ENCODE results near the gene DDR2.

The DDR2 gene

DNA sequence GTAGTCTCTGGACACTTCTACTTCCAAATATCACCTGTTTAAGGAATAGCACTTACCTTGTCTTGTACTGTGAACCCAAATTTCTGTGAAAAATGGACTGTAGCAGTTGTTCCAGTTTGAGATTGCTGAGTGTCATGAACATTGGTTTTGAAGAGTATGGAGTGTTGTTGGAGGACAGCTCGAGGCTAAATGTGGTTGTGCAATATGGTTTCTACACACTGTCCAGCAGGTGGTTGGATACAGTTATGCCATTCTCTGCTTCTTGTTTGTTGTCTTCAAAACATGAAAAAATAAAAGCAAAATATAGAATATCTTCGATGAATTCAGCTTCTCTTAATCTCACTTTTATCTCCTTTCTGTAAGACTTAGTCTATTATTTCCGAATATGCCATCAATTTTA lies 67.1 kb downstream of the DDR2 start:
- no peak for DNase-seq (ENCODE audit: low read depth)

DNA sequence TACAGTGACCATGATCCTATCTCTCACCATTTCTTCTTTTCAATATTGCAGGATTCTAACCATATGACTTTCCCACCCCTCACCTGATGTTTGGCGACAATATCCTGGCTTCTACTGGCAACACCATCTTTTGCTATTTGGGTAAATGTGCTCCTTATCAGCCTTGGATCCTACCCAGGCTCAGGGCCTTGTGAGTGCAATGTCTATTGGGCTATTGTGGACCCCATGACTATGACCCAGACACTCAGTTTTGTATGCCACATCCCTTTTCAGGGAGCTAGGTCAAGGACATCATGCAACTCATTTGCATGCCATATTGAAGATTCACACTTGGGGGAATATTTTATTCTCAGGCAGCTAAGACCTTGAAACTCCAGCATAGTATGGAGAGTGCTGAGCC lies 67.9 kb downstream of the DDR2 start:
- DNase-seq (ENCODE audit: low read depth): no peak

DNA sequence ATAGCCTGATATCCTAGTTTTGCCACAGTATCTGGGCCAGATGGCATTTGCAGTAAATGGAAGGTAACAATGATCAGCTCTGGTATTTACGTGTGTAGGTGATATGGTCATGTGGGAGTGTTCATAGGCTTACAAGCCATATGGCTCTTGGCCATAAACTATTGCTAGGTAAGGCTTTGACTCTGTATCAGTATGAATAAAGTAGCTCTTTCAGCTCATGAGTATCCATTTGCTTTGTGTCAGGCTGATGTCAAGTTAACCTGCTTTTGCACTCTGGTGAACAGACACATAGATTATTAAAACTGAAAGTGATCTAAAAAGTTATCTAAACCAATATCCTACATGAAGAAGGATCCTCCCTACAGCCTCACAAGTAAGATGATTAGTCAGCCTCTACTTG lies 69.0 kb downstream of the DDR2 start:
- no peak for DNase-seq (ENCODE audit: low read depth)

DNA sequence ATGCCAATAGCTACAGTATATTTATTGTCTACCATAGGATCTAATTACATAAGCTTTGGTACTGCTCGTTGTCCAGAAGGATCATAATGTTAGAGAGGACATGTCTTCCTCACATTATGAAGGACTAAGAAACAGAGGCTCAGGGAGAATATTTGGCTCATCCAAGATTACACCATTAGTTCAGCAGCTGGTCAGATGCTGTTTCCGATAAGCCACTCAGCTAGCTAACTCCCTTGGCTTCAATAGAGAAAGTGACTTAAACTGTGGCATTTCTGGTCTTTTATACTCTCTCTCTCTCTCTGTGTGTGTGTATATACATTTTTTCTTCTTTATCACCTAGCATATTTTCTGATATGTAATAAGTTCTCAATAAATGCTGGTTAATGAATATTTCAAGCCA lies 70.4 kb downstream of the DDR2 start:
- no peak for DNase-seq (ENCODE audit: low read depth)

DNA sequence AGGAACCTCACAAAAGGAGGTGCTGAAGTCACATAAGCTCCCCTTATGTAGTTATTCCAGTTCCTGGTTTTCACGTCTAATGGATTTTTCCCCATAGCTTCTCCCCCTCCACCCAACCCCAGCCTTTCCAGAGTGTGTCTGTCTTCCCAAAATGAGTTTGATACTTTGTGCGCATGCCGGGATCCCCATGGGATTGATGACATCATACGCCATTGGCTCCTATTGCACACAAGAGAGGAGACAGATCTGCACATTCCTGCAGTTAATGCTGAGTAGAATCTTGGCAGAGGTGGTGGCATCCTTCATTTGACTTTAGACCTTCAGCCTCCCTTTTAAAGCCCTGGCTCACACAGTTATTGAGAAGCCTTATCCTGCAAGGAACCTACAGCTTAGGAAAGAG lies 71.4 kb downstream of the DDR2 start:
- peak; percentile 71 for DNase-seq (ENCODE audit: low read depth)

DNA sequence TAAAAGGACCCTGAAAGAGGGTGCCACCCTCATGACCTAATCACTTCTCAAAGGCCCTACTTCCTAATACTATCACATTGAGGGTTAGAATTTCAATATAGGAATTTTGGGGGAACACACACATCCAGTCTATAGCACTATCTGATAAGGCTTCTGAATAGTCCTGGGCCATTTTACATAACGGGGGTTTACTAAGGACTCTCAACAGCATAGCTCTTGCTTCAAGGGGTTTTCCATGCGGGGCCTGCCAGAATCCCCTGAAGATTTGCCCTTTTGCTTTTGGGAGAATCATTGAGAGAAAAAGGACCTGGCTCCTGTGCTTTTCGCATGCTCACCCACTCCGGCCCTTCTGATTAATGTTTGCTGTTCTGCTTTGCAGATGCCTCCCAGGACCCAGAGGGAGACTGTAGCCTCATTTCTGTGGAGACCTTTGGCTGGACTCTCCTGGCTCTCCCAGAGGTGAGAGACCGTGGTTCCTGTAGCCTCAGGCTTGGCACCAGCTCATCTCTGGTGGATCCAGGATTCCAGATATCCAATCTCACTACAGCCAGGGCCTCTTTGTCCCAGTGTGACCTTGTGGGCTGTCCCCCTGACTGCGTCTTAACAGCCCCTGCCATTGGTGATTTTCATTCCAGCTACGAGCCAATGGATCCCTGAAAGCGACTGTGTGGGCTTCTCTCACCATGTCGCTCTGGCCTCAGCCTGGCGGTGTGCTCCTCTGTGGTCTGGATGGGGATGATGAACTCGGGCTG lies 72.6 kb downstream of the DDR2 start:
- DNase-seq (ENCODE audit: low read depth): no peak

DNA sequence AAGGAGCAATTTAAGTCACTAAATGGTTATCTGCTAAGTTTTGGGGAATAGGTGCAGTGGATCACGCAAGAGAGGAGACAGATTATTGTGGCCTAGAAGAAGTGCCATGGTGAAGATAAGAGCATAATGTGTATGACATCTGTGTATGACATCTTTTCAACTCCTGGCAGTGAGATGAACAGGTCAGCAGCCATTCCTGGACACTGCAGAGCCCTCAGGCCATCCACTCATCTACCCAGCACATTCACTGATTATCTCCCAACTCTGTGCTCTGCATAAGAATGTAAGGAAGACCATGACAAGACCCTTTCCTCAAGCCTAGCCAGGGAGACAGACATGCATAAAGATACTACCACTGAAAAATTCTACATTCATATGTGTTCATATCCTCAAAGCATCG lies 73.7 kb downstream of the DDR2 start:
- DNase-seq (ENCODE audit: low read depth): no peak

DNA sequence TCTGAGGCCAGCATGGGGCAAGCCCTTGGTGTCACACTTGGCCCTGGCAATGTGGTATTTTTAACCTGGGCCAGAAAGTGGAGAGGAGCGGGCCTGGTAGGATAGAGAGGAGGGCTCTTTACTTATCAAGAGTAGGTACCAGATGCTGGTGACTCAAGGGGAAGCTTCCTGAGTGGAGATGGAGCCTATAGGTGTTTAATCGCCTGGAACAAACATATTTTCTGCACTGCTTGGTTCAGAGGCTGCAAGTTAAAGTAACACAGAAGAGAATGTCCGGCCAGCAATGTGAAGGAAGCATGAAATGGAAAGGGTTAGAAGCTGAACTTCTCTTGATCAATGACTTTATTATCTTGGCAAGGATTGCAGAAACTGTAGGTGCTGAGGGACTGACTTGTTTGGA lies 74.3 kb downstream of the DDR2 start:
- DNase-seq (ENCODE audit: low read depth): no peak

DNA sequence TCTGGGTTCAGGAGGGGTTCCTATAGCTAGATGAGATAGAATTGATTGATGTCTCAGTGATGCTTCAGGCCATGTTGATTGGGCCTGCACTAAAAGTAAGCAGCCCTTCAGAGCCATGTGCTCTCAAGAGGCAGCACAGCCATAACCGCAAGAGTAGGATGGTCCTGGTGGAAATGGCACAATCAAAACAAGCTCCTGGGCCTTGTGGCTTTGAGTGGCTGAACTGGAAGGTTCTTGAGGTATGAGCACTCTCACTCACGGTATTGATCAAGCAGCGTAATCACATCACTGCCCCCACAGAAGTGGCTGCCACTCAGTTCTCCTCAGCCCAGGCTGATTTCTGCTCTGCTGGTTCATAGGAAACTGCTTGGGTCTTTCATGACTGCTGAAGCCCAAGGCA lies 76.0 kb downstream of the DDR2 start:
- no peak for DNase-seq (ENCODE audit: low read depth)

DNA sequence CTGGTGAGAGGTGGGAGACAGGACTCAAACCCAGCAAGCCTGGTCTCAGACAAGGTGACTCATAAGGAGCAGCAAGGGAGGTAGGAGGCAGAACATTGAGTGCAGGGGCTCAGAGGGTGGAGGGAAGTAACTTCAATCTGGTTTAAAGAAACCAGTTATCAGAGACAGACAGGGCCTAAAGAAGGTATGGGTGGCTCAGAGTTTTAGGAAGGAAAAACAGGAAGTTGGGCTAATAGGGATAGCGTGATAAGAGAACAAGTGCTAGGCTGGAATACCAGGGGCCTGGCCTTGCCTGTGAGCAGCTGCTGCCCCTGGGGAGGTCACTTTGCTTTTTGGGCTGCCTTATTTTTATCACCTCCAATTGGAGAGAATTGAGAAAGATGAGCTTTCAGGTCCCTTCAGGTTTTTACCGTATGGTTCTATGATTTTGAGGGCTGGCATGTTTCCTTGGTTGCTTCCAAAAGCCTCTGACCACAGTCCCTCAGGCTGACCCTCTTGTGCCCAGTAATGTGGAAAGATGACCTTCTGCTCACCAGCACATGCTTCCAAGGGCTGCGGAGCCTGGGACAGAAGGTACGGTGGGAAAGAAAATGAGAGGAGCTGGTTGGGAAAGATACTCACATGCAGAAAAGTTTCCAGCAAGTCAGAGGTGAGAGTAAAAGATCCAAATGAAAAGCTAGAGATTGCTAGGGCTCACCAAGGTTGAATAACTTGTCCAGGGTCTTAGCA lies 77.0 kb downstream of the DDR2 start:
- DNase-seq (ENCODE audit: low read depth): no peak

DNA sequence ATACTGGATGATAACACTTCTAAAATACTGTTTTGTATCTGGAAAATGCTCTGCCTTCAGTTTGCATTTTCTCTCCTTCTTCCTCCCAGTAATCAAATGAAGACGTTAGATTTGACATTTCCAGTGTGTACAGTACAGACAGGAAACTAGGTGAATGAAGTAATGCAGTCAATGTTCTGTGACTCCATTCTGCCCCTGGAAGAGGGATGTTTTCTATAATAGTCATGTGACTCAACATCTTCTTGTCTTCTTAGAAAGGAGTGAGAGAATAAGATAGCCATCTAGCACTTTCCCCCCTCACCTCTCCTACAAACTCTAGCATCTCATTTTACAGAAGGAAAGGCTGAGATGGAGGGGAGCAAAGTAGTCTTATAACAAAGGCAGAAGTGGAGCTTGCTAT lies 77.6 kb downstream of the DDR2 start:
- DNase-seq (ENCODE audit: low read depth): no peak

DNA sequence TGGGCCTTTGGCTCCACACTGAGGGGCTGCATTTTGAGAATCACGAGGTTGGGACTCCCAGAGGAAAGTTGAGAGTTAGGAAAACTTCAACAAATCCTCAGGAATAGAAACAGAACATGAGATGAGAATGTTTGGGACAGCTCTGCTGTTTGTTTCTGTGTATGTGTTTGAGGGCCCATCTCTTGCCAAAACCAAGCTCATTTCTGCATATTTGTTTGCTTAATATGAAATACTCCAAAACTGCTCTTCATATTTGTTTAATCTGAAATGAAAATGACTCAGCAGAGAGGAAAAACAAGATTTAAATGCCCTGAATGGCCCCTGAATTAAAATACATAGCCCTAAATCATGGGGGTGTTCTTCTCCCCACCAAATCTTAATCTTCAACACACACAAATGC lies 78.1 kb downstream of the DDR2 start:
- no peak for DNase-seq (ENCODE audit: low read depth)

DNA sequence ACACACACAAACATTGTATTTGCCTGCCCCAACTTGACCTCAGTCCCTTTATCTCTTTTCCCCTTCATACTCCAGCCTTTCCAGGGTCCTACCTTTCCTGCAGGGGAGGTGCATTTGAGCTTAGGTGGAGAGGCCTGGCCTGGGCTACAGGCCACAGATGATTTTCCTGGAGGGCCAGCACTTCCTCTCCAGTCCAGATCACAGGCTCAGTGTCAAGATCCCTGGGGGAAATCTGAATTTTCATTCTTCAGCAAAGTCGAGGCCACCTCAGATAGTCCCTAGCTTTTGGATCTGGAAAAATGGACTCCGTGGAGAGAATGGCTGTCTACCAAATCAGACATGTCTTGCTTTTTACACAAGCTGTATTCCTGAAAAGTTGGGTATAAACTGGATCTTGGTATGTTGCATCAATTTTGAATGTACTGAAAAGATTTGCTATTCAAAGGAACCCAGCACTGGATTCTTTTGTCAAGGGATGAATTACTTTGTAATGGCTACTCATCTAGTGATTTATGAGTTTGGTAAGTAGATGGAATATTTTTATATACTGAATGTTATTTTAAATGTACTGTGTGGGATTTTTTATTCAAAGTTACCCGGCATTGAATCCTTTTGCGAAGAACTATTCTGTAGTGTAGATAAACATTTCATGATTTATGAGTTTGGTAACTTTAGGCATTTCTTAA lies 78.7 kb downstream of the DDR2 start:
- no peak for DNase-seq (ENCODE audit: low read depth)

DNA sequence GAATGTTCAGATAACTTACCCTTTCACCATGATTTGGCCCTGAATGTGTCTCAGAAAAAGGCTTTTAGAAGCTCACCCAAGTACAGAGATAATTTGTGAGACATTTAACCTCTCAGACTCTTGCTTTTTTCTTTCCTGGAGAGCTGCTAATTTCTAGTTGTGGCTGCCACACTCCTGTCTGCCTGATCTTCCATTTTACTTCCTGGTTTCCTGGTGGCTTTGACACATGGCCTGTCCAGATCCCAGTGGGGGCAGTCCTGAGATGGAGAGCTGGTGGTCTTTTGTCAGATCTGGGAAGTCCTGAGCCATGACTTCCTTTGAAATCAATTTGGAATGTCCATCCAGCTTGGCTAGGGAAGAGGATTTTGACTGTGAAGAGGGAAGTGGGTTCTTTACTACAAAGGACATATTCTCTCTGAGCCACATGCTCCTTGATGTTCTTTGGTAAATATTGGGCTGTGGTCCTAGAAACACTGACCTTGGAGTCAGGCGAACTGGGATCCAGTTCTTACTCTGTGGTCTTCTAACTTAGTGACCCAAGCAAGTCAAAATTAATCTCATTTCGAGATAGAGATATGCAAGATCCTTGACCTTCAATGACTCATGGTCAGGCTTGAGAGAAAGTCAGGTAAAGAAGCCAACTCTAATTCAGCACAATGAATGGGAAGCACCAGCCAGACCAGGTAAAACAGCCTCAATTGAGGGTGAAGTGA lies 80.2 kb downstream of the DDR2 start:
- DNase-seq (ENCODE audit: low read depth): no peak

DNA sequence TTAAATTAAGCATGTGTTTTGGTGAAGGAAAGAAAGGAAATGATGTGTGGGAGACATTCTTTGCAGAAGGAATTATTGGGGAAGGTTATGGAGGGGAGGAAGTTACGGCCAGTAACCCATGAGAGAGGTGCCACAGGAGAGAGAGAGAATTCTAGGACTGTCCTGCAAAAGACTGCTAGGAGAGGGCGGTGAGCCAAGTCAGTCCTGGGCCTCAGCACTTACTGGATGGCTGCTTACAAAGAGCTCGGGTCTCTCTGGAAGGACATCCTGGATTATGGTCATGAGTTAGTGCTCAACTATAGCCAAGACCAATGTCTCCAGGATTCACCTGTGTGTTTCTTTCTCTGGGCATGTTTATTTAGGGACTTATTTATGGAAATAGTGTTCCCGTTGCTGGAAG lies 83.9 kb downstream of the DDR2 start:
- DNase-seq (ENCODE audit: low read depth): no peak

DNA sequence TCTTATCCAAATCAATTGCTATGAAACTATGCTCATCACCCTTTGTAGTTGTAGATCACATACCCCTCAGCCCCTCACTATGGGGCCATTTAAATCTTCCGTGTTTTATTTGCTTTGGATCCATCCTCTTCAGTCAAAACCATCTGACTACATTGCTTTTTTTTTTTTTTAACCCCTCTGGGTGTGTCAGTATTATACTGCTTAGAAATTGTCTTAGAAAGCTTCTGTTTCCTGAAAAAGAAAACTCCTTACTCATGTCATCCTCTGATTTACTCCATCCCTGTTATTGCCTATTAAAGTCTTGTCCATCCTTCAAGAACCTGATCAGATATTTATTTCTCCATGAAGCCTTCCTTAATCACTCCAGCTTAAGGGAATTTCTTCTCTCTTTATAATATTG lies 84.3 kb downstream of the DDR2 start:
- no peak for DNase-seq (ENCODE audit: low read depth)

DNA sequence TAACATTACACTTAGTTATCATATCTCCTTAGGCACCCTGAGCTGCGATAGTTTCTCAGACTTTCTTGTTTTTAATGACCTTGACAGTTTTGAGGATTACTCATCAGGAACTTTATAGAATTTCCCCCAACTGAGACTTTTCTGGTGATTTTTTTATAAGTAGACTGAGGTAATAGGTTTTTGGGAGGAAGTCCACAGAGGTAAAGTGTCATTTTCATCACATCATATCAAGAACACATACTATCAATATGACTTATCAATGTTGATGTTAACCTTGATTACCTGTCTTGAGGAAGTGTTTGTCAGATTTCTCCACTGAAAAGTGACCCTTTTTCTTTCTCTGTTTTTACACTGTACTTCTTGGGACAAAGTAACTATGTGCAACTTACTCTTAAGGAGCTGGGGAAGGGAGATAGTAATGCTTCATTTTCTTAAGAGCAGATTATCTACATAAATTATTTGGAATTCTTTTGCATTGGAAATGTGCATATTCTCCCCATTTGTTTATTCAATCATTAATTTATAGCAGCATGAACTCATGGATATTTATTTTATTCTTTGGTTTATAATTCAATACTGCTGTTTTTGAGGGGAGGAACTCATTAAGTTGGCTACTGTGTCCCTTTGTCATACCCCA lies 85.4 kb downstream of the DDR2 start:
- DNase-seq (ENCODE audit: low read depth): no peak

DNA sequence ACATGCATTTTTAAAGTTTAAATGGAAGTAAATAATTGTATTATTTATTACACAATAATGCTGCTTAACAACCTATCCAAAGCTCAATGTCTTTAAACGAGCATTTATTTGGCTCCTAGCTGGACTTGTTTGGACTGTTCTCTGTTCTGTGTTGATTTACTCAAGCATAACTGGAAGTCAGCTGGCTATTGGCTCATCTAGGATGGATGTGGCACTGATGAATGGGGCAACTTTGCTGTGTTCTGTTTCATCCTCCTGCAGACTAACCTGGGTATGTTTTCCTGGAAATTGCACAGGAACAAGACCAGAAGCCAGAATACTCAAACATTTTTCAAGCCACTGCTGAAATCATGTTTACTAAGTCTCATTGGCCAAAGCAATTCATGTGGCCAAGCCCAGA lies 87.4 kb downstream of the DDR2 start:
- no peak for DNase-seq (ENCODE audit: low read depth)

DNA sequence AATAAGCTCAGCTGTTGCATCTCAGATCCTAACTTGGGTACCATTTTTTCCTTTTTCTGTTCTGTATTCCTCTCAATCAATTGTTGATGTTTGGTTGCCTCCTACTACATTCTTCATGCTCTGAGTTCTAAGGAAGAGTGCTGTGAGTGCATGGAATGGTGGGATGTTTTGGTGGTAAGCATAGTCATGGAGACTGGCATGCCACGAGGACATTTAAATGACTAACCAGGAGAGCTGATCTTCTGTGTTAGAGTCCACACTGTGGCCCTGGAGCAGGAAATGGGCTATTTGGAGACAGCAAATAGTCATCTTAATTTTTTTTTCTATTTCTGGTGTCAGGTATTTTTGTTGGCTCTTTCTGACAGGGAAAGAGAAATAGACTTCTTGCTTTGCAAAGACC lies 88.7 kb downstream of the DDR2 start:
- DNase-seq (ENCODE audit: low read depth): peak; percentile 50

DNA sequence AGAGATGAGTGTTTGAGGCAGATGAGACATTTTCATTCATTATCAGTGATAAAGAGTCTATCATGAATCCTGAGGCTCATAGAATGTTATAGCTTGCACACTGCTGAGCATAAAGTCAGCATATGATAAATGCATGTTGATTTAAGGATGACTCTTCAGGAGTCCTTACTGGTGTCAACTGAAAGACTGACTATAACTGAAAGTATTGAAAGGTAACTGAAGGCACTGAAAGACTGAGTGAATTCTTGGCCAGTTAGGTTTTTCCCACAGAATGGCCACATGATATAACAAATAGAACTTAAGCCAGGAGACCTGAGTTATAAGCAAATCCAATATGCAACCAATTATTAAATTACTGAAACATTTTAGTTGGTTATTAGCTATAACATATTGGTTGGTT lies 89.2 kb downstream of the DDR2 start:
- no peak for DNase-seq (ENCODE audit: low read depth)

DNA sequence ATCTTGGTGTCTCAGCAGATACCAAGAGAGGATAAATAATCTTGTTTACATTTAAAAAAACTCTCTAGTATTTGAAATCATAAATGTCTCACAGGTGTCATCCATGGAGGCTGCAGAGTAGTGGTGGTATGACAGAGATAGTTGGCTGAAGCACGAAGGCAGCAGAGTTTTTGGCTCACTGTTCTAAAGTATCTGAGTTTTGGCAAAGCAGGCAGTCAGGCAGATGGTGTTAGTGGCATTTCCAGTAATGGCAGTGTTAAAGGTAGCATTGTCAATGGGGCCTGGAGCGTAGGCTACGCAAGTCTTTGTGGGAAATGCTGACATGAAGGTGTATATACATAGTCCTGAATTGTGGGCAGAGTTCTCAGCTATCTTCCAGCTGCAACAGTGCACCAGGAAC lies 89.8 kb downstream of the DDR2 start:
- DNase-seq (ENCODE audit: low read depth): no peak

DNA sequence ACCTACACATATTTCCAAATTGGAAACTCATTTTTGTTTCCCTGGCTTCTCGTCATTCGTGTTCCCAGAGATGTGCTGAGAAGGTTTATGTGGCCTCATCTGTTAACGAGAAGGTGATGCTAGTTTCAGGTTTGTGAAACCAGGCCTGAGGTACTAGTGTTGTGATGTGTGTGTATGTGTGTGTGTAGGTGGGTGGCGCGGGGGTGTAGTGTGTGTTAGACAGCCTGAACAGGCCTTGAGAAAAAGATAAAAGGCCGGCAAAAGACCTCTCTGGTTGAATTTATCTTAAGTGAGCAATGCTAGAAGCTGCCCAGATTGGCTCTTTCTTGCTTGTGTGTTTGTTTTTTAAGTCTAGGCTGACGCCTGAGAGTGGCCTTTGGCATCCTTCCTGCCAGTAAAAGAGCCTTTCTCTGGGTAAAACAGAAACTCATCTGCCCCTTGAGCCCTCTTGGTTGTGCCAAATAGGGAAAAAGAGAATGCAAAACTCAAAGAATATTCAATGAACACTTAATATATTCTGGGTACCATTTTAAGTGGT lies 92.4 kb downstream of the DDR2 start:
- no peak for DNase-seq (ENCODE audit: low read depth)
